Stomach (tissue), 9 donors: ENCODE measurements around the gene CTU1. TPM values are rescaled to one million over a fixed set of nuclear protein-coding genes. Genes with fewer than 3 reads are reported as not detected.
A peak's percentile ranks its signal among the peaks of the same experiment; 100 is the strongest.

ENCODE experiments used
- DNase-seq, 2 donors: peaks; one replicate each; pipeline versions ENCODE4 v3.0.0 to v3.0.0-alpha.2; 2013 to 2019
- H3K27ac ChIP-seq, 5 donors: fragments of 200-600 bp in 4 of 5; sonication (generic) in 4 of 5; one replicate each; pipeline ENCODE4 v1.5.1; 2013 to 2019; ENCODE audit warnings: mild to moderate bottlenecking in 1 of 5, moderate library complexity in 1 of 5
- H3K27me3 ChIP-seq, 3 donors: fragments of 200-600 bp; sonication (generic); one replicate each; pipeline ENCODE4 v1.5.1; 2017 to 2019; ENCODE audit warnings: mixed run types in 1 of 3
- H3K36me3 ChIP-seq, 4 donors: fragments of 200-600 bp; sonication (generic); 1 replicate in 3 of 4; 2 replicates in 1 of 4; pipeline ENCODE4 v1.5.1; 2016 to 2019
- H3K4me1 ChIP-seq, 4 donors: fragments of 200-600 bp; sonication (generic); one replicate each; pipeline ENCODE4 v1.5.1; 2016 to 2019
- H3K4me3 ChIP-seq, 4 donors: fragments of 200-600 bp; sonication (generic) in 3 of 4; one replicate each; pipeline ENCODE4 v1.5.1; 2016 to 2019; ENCODE audit warnings: mild to moderate bottlenecking in 1 of 4
- H3K9me3 ChIP-seq, 4 donors: fragments of 200-600 bp; sonication (generic); one replicate each; pipeline ENCODE4 v1.5.1; 2016 to 2019
- CTCF ChIP-seq, 7 experiments: fragments of 450-650 bp in 4 of 7; fragments of 200-600 bp in 3 of 7; sonication (generic) in 3 of 7; IDR thresholded peaks; one replicate each; pipeline ENCODE4 v1.5.1; 2016 to 2019; ENCODE audit warnings: antibody characterized with exemption in 7 of 7, control low read depth in 2 of 7, mild to moderate bottlenecking in 1 of 7
- EP300 ChIP-seq: sonication (generic); formaldehyde crosslinking; IDR thresholded peaks from one replicate; pipeline ENCODE4 v1.6.1; 2017; ENCODE audit warnings: antibody characterized with exemption
- POLR2A ChIP-seq, 4 donors: fragments of 450-650 bp; IDR thresholded peaks; one replicate each; pipeline ENCODE4 v1.6.1; 2016; ENCODE audit warnings: antibody characterized with exemption in 4 of 4, control low read depth in 2 of 4, mild to moderate bottlenecking in 1 of 4, moderate library complexity in 1 of 4
- POLR2AphosphoS5 ChIP-seq, 3 donors: sonication (generic); formaldehyde crosslinking; IDR thresholded peaks; one replicate each; pipeline ENCODE4 v1.6.1; 2016; ENCODE audit warnings: antibody characterized with exemption in 3 of 3
- WGBS, 5 donors: extraction: QIAGEN DNeasy Blood & Tissue Kit in 3 of 5; methylation state at CpG; one replicate each; pipeline versions ENCODE4 v1.1.5 to v1.1.7; 2013 to 2018; 5-methylcytosine and 5-hydroxymethylcytosine counted together
- intact Hi-C: fragments of 100-400 bp; cut with DNase I; formaldehyde crosslinking; loops from one replicate; pipeline ENCODE4 v1.15.1; 2023; ENCODE audit warnings: low total_unique reads
- polyA plus RNA-seq, 3 donors: library from polyadenylated mRNA; stranded (reverse); fragments of 200-250 nt; gene quantifications; one replicate each; pipeline ENCODE4 v1.2.3, GENCODE V29; 2013
- total RNA-seq, 5 donors: library from RNA; depleted of rRNA; stranded (reverse); fragments of >200 nt; gene quantifications; one replicate each; pipeline versions ENCODE4 v1.1.0 to v1.2.3, GENCODE V29; 2014 to 2016
- donor health status: healthy with polysubstance abuse.
- donor health status: Bipolar disorder and iron deficiency.
- donor health status: healthy.

CTU1 gene
- total and polyA plus RNA-seq, 8 donors = 0.58 to 47.3 (median 4.0) TPM

GRCh38 chr19:51083783-51084182, 24.4 kb downstream of the CTU1 start:
- Histone ChIP-seq H3K27ac (no peak overlapping the region), H3K4me1 (no peaks in the 10 kb centered on the region), H3K9me3 (no peaks in the 10 kb centered on the region), H3K36me3 (no peaks in the 10 kb centered on the region), H3K27me3 (peaks cover 0 to 30% (median 3%) of the 10 kb centered on the region in 3 donors), H3K4me3 (no peak overlapping the region)
- no peak for DNase-seq
- WGBS, 5 donors = 70 to 81% (median 79%) methylated on average over 14 of the region's 14 CpGs
- intact Hi-C loops = no loop called here
- TF ChIP-seq EP300 (no peak), POLR2AphosphoS5 (IDR thresholded peaks at IDR 0.05) (no peak), CTCF (IDR thresholded peaks at IDR 0.05) (no peak), POLR2A (IDR thresholded peaks at IDR 0.05) (no peak)

- TF ChIP-seq POLR2A (IDR thresholded peaks at IDR 0.05) (no peak), POLR2AphosphoS5 (IDR thresholded peaks at IDR 0.05) (no peak), CTCF (IDR thresholded peaks at IDR 0.05) (no peak), EP300 (no peak)
- Histone ChIP-seq H3K4me3 (no peak overlapping the region), H3K36me3 (no peaks in the 10 kb centered on the region), H3K27ac (no peak overlapping the region), H3K4me1 (no peaks in the 10 kb centered on the region), H3K9me3 (no peaks in the 10 kb centered on the region), H3K27me3 (peaks cover 0 to 30% (median 3%) of the 10 kb centered on the region in 3 donors)
- WGBS, 5 donors = 30 to 54% (median 45%) methylated on average over 4 of the region's 4 CpGs
- intact Hi-C loops = no loop called here
- DNase-seq = no peak
These were observed 25.0 kb downstream of the CTU1 start for GRCh38 chr19:51083181-51083580.

GRCh38 chr19:51082611-51083010, 25.6 kb downstream of the CTU1 start, which contains the start of gene KLK14:
KLK14 (minus strand) TSS chr19:51082887; CDS start chr19:51082614, 273 bp downstream.
- no peak within 1 kb of the TSS for H3K27ac ChIP-seq
- no peak for DNase-seq
- H3K36me3 ChIP-seq = no peaks in the 10 kb centered on the region
- 25 to 45% (median 35%) methylated on average over 7 of the region's 7 CpGs for WGBS, 5 donors
- intact Hi-C loops = no loop called here
- H3K27me3 ChIP-seq = peaks cover 0 to 30% (median 3%) of the 10 kb centered on the region in 3 donors
- no peak within 1 kb of the TSS for H3K4me3 ChIP-seq
- H3K9me3 ChIP-seq = no peaks in the 10 kb centered on the region
- TF ChIP-seq EP300 (no peak), POLR2A (IDR thresholded peaks at IDR 0.05) (no peak), CTCF (IDR thresholded peaks at IDR 0.05) (no peak), POLR2AphosphoS5 (IDR thresholded peaks at IDR 0.05) (no peak)
- no peaks in the 10 kb centered on the region for H3K4me1 ChIP-seq

- Histone ChIP-seq H3K36me3 (no peaks in the 10 kb centered on the region), H3K4me3 (no peak overlapping the region), H3K27me3 (peaks cover 0 to 30% (median 3%) of the 10 kb centered on the region in 3 donors), H3K9me3 (no peaks in the 10 kb centered on the region), H3K27ac (no peak overlapping the region), H3K4me1 (no peaks in the 10 kb centered on the region)
- no peak for TF ChIP-seq POLR2A (IDR thresholded peaks at IDR 0.05)
- no peak for DNase-seq
- 85 to 93% (median 88%) methylated on average over 7 to 14 of the region's 14 CpGs for WGBS, 5 donors
- intact Hi-C loops = no loop called here
These were observed 26.7 kb downstream of the CTU1 start for GRCh38 chr19:51081476-51081875.

- DNase-seq = peak in 1 of 2 donors; percentile 72
- TF ChIP-seq EP300 (no peak), POLR2A (IDR thresholded peaks at IDR 0.05) (no peak)
- Histone ChIP-seq H3K36me3 (no peaks in the 10 kb centered on the region), H3K4me1 (no peaks in the 10 kb centered on the region), H3K27me3 (peaks cover 0 to 30% (median 3%) of the 10 kb centered on the region in 3 donors), H3K27ac (no peak overlapping the region), H3K9me3 (no peaks in the 10 kb centered on the region), H3K4me3 (no peak overlapping the region)
- intact Hi-C loops = no loop called here
- WGBS, 5 donors = 67 to 76% (median 71%) methylated on average over 18 to 27 of the region's 27 CpGs
These were observed 28.6 kb downstream of the CTU1 start for GRCh38 chr19:51079481-51080110.
